Hematopoietic multipotent progenitor cell treated with erythropoietin and hydrocortisone succinate and interleukin-3 and kit ligand, for 15 days (in vitro differentiated cells): Measurements from ENCODE around the gene SPINT1.
"Not testable (repeated sequence)": the region's sequence is repeated elsewhere in the genome, so short reads cannot be mapped to it uniquely, and the experiment has no call there.

Experiments used
- DNase-seq: peaks from one replicate; pipeline ENCODE4 v3.0.0-alpha.2; 2015; ENCODE audit warnings: low spot score

Gene SPINT1

DNA sequence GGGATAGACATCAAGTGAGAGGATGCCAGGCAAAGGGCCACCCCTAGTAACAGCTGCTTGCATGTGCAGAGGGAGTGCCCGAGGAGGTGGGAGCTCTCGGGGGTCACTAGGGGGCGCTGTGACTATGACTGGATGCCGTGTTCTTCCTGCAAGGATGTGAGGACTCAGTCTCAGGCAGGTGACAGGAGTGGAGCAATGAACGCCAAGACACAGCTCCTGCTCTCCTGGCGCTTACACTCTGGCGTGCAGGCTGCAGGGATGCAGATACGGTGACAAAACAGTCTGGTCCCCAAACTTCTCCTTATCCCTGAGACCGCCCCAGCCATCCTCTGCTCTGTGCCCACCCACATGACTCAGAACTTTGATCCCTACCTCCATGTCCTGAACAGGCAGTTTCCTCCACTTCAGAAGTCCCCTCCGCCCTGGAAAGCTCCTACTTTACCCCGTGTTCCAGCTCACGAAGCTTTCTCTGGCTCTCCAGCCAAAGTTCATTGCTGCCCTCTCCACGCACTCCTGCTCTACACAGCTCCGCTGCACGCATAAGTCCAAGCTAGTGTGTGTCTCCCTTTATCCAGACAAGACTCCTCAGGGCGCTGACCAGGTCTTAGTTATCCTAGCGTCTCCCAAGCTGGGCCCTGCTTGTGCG, 15.5 kb downstream of the SPINT1 start:
- DNase-seq, result peak; percentile 81

DNA sequence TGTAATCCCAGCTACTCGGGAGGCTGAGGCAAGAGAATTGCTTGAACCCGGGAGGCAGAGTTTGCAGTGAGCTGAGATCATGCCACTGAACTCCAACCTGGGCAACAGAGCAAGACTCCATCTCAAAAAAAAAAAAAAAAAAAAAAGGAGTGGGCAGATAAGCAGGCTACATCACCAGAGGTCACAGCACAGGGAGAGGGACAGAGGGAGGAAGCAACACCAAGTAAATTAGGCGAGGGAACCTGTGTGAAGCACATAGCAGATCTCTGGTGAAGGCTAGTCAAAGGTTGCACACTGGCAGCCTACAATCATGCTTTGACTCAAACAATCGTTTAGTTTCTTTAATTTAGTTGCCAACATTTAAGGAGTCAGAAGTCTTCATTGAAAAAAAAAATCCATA, 17.3 kb downstream of the SPINT1 start:
- DNase-seq, result not testable (repeated sequence)

DNA sequence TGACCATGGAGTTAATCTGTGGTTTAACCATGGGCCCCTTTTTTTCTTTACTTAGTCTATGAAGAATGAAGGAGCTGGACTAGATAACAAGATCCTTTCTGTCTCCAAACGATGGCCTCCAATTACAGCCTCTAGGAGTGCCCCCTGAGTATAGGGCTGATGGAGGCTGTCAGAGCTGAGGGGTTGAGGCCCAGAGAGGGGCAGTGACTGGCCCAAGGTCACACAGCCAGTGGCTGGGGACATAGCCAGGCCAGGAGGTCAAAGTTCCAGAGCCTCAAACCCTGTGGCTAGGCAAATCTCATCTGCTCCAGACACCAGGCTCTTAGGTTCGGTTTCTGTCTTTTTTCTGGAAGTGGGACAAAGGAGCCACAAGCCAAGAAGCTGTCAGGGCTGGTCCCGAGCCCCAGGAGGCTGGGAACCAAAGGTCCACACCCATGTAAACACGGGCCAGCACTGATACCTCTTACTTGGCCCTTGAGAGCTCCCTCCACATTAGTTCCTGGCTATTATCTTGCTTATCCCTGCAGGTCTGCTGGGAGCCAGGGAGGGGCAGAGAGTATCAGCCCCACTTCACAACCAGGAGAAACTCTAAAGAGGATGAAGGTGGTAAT, 19.9 kb downstream of the SPINT1 start:
- no peak for DNase-seq

DNA sequence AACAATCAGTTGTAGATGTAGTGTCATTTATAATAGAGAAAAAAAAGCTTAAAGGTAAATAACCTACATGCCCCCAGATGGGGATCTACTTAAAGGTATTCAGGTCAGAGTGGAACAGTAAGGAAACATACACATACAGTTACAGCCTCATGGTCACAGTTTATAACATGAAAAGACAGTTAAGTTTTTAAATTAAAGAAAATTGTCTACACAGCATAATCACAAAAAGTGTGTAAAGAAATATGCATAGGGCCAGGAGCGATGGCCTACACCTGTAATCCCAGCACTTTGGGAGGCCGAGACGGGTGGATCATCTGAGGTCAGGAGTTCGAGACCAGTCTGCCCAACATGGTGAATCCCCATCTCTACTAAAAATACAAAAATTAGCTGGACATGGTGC, 23.4 kb downstream of the SPINT1 start:
- no peak for DNase-seq

DNA sequence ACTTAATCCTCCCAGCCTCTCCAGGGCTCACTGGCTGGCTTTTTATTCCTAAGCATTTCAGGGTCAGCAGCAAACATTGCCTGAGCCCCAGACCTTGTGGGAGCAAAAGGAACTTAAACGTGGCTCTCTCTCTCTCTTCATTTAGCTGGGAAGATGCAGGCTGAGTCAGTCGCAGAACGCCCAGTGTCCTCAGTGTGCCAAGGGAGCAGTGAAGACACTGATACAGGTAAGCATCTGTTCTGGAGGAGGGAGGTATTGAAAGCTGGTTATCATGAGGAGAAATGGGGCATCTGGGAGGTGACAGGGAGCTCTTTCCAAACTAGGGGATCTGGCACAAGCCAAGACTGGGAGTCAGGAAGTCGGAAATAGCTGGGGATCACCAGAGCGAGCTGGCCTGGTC, 25.8 kb downstream of the SPINT1 start:
- no peak for DNase-seq

DNA sequence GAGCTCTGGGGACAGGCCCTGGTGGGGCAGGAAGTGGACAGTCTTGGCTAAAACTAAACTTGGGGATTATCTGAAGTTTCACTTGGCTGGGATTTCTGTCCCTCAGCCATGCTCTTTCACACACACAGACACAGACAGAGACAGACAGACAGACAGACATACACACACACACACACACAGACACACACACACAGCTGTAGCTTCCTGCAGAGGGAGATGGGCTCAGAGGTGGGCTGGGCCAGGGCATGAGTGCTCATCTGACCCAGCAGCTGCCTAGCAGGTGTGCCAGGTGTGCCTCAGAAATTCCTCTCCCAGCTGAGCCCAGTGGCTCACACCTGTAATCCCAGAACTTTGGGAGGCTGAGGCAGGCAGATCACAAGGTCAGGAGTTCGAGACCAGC, 26.9 kb downstream of the SPINT1 start:
- no peak for DNase-seq

DNA sequence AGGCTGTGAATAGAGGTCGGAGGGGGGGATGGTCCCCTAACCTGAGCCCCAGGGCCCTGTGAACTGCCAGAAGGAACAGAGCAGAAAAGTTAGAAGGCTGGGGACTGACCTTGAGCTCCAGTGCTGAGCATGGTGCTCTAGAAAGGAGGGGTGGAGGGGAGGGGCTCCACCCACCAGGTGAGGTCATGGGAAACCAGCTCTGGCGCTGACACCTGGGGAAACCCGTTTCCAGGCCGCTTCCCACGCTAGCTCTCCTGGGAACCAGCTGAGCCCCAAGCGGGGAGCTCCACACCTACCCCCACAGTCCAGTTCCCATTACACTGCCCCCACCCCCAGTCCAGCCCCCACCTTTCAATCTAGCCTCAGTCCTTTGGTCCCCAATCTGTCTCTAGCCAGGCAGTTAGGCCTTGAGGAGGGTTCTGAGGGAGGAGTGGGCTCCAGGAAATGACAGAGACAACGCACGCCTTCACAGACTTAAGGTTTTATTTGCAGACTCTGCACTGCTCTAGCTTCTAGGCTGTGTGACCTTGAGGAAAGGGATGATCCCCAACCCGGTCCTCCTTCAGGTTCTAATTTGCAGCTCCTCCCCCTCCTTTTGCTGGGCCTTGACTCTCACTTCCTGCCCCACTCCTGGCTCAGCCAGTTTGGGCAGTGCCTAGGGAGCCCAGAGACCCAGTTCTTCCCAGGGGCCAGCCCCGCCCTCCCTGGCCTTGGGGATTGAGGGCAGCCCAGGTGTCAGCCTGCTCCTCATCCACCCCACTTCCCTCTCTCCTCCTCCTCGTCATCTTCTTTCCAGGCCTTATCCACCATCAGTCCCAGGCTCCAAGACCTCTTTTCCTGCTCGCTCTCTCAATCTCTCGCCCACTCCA, 28.1 kb downstream of the SPINT1 start:
- DNase-seq, result no peak

DNA sequence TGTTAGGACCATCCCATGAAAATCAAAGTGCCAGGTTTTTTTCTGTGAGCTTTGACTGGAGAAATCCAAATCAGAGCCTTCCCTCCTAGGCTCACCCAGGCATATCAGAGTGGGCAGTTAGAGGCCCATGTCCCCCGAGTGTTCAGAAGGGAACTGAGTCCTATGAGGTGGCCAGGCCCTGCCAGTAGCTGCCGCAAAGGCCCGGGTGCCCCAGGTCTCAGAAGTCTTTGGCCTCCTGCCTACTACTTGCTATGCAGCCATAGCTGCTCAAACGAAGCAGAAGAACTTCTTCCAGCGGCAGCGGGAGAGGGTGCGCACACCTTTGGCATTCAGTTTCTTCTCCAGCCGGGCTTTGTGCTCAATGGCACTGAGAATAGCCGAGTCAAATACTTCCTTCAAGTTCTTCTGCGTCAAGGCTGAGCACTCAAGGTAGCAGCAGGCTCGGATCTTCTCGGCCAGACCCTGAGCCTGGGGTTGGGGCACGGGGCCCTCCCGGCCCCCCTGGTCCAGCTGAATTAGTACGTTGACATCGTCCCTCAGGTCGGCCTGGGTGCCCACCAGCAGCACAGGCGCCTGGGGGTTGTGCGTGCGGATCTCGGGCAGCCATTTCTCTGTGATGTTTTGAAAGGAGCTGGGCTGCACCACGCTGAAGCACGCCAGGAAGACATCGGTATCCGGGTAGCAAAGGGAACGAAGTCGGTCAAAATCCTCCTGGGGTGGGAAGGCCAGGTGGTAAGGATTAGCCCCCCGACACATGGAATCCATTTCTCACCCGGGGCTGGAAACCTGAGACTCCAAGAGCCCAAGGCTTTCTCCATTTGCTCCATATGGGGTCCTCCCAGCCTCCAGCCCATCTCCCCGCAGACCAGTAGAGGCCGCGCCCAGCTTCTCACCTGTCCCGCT, 29.2 kb downstream of the SPINT1 start:
- DNase-seq, result no peak

DNA sequence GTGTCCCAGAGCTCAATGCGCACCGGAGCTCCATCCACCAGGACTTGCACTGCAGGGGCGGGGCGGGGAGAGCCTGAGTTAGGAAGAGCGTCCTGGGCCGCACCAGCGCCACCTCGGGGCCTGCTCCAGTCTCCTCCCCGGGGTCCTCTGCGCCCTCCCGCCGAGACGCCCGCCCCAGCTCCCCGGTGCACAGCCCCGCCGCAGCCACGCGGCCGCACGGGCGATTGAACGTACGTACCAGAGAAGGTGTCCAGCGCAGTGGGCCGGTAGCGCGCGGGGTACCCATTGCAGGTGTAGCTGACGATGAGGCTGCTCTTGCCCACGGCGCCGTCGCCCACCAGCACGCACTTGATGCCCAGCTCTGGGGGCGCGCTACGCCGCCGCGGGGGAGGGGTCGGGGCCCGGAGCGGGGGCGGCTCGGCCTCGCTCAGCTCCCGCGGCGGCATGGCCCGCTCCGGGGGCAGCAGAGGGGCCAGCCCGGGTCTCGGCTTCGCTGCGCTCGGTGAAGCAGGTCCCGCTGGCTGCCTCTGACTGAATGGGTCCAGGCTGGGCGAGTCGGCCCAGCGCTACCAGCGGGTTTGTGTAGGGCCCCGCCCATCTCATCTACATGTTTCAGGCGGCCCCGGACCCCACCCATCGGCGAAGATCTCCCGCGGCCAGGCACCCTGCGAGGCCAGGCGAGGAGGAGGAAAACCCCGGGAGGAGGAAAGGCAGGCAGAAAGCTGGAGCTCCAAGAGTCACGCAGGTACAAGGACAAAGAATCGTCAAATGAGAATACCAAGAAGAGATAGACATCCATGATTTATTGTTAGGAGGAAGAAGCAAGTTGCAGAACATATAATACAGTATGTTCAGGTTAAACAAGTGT, 30.1 kb downstream of the SPINT1 start, which contains the start of gene RHOV:
Gene RHOV, minus strand, starts transcription at position 541 of the 868 bp plus-strand sequence. Its CDS starts 95 bp downstream, at position 446.
- peak; percentile 67 for DNase-seq

DNA sequence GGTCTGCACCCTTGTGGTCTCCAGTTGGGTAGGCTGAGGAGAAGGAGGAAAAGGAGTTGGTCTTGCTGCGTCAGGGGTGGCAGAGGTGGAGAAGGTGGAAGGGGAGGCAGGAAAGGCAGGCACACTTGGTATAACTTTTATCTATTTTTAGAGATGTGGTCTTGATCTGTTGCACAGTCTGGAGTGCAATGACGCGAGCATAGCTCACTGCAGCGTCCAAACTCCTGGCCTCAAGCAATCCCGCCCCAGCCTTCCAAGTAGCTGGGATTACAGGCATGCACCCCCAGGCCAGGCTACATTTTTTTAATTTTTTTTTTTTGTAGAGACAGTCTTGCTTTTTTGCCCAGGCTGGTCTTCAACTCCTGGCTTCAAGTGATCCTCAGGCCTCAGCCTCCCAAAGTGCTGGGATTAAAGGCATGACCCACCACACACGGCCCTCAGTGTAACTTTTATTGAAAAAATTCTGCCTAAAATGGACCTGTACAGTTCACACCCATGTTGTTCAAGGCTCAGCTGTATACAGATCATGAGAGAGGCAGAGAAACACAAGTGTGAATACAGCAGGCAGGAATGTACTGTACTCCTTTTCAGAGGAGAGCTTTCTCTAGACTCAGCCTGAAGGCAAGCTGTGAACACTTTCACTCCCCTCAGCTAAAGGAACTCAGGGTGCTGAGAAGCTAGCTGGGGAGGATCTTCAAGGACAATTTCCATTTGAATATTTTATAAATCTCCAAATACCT, 32.3 kb downstream of the SPINT1 start:
- DNase-seq, result no peak

DNA sequence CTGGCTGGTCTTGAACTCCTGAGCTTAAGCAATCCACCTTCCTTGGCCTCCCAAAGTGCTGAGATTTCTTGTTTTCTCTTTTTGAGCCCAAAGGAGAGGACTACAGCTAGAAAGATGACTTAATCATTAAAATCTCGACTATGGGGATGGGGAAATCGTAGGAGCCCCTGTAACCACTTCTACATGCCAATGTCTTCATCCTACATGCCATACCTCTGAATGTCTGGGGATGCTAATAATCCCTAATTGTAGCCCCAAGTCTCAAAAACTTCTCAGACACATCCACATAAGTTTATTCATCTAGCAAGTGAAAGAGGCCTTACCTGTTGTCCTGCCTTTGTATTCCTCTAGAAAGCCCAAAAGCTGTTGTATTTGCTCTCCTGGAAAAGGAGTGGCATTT, 33.8 kb downstream of the SPINT1 start:
- DNase-seq, result no peak

DNA sequence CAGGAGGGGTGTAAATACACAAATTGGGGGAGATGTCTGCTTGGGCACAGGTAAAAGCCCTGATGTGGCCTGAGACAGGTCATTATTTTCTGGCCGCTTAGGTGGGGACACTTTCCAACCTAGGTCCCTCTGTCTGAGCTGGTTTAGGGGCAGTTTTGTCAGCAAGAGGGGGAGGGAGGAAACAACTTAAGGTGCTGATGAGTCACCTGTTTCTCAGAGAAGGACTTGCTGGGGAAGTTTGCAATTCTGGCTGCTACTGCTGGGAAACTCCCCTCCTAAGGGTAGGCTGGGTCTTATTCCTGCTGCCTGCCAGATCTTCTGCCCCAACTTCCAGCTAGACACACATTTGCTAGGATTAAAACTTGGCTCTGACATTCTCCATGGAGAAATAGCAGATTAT, 34.9 kb downstream of the SPINT1 start:
- no peak for DNase-seq

DNA sequence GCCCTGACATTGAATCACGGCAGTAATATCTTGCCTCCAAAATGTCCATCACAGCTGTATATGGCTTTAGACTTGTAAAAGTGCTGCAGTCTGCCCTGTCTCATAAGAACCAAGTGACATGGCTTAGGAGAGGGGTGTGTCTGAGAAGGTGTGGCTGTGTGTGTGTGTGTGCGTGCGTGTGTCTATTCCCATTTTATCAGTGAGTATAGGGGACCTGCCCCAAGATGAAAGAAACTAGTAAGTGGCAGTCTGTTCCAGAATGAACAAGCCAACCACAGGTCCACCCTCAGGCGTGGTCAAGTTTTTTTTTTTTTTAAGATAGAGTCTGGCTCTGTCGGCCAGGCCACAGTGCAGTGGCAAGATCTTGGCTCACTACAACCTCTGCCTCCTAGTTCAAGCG, 35.8 kb downstream of the SPINT1 start:
- DNase-seq, result peak; percentile 21

DNA sequence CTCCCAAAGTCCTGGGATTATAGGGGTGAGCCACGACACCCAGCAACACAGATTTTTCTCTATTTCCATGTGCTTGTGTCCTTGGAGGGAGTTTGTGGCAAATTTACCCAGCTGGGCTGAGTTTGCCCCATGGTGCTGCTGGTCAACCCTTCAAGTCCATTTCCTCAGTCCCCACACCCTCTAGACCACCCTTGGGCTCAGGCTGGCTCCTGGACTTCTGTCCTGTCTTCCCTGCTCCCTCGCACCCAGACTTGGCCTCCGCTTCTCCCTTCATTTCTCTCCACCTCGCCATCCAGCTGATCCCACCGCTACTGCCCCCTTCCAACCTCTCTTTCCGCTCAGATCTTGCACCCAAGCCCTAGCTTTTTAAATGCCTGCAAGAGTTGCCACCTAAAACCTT, 37.5 kb downstream of the SPINT1 start:
- no peak for DNase-seq

DNA sequence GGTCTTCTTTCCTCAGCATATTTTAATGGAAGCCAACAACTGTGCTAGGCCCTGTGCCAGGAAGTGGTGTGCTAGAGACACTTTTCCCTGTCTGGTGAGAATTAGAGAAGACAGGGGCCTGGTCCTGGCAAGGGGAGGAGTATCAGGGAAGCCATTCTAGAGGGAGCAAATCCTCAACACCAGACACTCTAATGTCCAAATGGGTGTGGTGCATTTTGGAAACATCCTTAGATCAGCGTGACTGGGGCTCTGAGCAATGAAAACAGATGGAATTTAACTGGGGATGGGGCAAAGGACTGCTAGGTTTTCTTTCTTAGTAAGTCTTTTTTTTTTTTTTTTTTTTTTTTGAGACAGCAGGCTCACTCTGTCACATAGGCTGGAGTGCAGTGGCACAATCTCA, 42.7 kb downstream of the SPINT1 start:
- DNase-seq, result no peak

DNA sequence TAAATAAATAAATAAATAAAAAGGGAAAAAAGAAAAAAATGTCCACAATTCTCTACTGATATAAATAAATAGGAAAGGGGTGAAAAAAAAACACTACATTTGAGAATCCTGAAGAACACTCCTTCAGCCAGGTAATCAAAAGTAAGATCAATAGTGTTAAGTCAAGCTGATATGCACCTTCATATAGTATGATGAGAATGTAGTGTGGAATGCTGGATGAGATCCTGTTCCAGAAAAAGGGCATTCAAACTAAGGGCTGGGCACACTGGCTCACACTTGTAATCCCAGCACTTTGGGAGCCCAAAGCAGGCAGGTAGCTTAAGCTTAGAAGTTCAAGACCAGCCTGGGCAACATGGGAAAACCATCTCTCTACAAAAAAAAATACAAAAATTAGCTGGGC, 45.3 kb downstream of the SPINT1 start:
- DNase-seq, result no peak

DNA sequence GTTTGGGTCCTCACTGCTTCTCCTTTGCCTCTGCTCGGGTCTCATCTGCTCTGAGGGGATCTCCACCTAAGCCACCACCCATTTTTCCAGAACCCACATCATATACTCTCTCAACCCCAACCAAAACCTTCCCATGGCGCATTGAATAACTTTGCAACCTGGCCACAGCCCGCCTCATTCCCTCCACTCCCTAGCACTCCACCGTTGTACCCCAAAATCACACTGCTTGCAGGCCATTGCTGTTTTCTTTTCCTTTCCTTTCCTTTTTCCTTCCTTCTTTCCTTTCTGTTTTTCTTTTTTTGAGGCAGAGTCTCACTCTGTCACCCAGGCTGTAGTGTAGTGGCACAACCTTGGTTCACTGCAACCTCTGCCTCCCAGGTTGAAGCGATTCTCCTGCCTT, 47.3 kb downstream of the SPINT1 start:
- no peak for DNase-seq

DNA sequence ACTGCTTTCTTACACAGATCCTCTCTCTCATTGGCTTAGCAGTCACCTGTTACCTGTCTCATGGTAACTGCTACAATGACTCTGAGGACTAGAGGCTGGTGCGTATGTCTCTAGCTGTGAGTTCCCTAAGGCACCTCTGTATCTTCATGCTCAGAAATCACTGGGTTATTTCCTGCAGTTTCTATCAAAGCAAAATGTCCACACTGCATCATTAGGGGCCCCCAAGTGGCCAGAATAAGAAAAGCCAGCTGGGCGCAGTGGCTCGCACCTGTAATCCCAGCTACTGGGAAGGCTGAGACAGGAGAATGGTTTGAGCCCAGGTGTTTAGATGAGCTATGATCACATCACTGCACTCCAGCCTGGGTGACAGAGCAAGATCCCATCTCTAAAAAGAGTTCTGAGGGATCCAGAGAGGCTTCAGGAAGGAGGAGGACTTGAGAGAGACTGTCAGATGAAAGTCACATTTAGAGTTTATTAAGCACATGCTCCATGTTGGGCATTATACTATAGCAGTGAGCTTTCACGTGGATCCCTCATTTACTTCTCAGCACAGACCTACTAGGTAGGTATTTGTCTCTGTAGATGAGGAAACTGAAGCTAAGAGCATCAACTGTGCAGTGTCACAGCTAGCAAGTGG, 48.1 kb downstream of the SPINT1 start:
- peak; percentile 34 for DNase-seq

DNA sequence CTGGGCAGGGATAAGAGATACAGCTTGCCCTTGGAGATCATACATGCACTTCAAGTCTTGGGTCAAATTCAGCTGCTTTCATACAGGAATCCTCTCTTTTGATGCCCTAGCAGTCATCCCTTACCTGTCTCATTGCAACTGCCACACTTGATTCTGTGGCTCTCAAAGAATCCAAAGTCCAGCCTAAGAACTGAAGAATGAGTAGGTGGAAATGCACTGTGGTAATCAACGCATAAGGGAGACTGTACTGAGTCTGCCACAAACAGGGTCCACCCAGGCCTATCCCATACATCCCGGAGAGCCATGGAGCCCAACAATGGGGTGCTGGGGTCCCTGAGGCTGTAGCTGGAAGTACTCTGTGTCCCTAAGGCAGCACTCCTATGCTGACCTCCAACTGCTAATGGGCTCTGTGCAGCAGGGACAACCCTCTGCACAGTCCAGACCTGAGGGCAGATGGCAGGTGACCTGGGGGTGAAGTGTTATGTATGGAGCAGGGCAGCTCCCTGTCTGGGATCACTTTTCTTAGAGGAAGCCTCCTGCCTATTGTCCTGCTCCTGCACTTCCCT, 48.7 kb downstream of the SPINT1 start:
- no peak for DNase-seq
